ENCODE results near the gene MED26.

Gene MED26

DNA sequence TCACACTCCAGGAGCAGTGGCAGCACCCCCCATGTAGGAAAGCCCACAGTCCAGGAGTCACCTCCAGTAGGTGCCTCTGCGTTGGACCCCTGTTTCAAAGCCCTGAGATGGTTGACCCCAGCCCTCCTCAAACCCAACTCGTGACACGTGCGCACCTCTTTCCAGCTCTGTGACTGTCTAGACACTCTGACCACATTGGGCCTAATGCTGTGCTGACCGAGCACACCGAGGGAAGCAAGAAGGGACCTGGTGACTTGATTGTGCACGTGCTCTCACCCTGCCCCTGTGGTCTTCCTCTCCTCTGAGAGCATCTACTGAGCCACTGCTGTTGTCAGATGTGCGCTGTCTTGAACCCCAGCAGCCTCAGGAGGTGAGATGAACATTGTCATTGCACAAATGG, 32.9 kb downstream of the MED26 start:
- no peak for TF ChIP-seq ZNF274 (IDR thresholded peaks at IDR 0.05; ENCODE audit: low read depth, low read length)
- no peak overlapping the region for H3K4me3 ChIP-seq (ENCODE audit: low read length)

DNA sequence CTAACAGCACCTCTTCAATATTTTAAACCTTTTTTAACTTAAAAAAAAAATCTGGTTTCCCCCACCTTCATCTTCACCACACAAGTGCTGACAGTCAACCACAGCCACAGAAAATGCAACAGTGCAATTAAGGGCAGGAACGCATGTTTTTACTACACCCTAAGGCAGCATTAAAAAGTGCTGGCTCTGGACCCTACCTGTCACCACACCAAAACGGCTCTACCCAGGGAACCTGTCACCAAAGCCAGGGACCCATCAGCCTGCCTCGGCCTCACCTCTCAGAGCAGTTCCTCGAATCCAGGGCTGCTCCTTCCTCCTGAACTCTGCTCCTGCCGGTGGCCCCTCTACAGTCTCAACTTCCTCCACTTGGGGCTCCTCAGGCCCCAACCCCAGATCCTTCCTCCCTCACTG, 33.3 kb downstream of the MED26 start:
- H3K4me3 ChIP-seq (ENCODE audit: low read length): no peak overlapping the region; the same call in 1 of the 2 replicates
- no peak for TF ChIP-seq ZNF274 (IDR thresholded peaks at IDR 0.05; ENCODE audit: low read depth, low read length)

DNA sequence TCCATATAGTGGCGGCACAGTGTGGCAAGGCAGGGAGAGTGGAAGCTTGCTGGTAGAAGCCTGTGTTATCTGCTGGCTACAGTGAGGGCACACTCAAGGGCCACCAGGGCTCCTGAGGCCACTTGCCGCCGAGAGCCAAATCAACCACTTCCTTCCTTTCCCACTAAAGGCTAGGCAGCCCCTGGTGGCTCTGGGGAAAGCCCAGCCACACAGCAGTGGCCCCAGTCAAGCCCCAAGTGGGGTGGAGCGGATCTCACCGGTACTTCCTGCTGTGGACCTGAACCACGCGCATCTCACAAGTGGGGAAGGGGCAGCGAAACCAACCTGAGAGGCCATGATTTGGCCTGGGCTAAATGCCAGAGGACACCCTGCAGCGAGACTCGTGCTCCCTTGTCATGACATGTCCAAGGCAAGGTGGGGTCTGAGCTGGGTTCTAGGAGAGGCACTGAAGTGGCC, 33.8 kb downstream of the MED26 start:
- no peak overlapping the region; the same call in 1 of the 2 replicates for H3K4me3 ChIP-seq (ENCODE audit: low read length)
- no peak for TF ChIP-seq ZNF274 (IDR thresholded peaks at IDR 0.05; ENCODE audit: low read depth, low read length)

DNA sequence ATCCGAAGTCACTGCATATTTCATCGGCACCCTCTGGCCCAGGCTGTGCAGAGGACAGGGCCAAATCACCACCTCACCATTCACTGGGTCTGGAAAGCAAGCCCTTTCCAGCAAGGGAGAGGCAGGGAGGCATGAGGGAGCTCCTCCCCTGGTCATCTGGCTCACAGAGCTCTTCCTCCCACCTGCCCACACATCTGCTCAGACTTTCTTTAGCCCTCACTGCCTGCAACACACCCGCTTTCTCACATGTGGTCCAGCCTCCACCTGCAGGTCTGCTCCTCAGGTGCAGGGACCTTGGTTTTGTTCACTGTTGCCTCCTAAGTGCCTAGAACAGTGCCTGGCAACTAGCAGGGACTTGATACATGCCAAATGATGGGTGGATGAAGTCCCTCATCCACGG, 34.8 kb downstream of the MED26 start:
- H3K4me3 ChIP-seq (ENCODE audit: low read length): no peak overlapping the region; the same call in 1 of the 2 replicates
- TF ChIP-seq ZNF274 (IDR thresholded peaks at IDR 0.05; ENCODE audit: low read depth, low read length): no peak

DNA sequence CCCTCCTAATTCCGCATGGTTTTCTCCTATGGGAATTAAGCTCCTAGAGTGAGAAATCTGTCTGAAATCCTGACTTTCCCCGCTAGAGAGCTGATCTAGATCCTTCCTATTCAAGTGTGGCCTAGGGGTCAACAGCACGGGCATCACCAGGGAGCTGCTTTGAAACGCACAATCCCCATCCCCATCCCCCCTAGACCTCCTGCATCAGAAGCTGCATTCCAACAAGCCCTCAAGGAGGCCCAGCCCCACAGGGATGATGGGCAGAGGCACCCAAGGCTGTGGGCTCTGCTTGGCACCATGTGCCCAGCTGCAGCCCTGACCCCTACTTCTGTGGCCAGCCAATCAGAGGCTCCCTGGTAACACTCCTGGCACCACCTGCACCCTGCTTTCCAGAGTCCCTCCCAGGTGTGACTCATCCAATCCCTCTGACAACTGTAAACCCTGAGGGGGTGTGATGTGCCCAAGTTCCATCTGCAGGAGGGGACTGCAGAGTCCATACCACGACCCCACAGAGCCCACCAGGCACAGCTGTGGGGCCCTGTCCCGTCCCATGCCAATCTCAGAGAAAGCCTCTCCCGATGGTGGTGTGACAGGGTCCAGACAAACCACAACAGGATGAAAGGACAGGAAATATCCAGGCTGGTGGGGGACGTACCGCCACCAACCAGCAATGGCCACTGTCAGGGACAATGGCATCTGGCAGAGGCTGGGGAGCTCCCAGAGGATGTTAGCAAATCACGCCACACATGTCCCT, 36.0 kb downstream of the MED26 start:
- TF ChIP-seq ZNF274 (IDR thresholded peaks at IDR 0.05; ENCODE audit: low read depth, low read length): no peak
- no peak overlapping the region for H3K4me3 ChIP-seq (ENCODE audit: low read length)

DNA sequence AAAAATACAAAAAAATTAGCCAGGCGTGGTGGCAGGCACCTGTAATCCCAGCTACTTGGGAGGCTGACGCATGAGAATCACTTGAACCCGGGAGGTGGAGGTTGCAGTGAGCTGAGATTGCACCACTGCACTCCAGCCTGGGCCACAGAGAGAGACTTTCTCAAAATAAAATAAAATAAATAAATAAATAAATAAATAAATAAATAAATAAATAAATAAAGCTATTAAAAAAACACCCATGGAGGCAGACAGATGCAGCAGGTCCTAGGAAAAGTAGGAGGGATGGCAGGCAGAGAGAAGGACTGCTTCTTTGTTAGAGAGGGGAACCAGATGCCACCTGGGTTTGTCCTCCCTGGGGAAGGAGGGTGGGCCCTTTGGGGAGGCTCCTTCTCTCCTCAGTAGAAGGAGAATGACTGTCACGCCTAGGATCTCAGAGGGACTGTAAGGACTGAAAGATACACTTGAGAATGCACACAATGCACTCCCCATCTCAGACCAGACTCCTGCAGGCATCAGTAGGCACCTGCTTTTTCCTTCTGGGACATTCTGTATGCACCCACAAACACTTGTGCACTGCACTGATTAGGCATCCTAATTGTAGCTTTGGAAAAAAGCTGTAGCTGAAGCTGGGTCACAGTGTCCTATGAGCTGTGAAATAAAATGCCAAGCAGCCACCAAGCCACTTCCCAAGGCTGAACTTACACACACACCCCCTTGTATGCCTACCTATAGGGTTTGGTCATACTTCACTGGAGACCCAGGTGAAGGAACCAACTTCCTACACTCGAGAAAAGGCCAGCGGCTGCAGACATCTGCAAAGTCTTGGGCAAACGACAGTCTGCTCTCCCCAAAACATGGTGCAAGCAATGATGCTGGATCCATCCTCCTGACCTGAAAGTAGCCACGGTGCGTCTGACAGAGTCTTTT, 36.9 kb downstream of the MED26 start:
- no peak for TF ChIP-seq ZNF274 (IDR thresholded peaks at IDR 0.05; ENCODE audit: low read depth, low read length)

DNA sequence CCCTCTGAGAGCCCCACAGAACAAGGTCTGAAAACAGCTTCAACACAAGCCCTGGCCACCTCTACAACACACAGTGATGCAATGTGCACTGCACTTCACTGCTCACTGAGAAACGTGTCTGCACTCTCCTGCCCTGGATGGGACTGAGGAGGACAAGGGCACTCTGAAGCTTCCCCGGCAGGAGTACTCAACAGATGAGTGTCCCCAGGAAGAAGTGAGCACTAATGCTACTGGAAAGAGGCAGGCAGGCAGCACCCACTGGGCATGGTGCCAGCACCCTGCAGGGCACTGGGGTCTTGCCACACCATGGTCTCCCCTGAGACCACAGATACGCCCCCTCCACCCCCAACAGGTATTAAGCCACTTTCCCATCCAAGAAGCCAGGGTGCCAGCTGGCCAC, 38.1 kb downstream of the MED26 start:
- no peak overlapping the region for H3K4me3 ChIP-seq (ENCODE audit: low read length)
- TF ChIP-seq ZNF274 (IDR thresholded peaks at IDR 0.05; ENCODE audit: low read depth, low read length): no peak

More for the DNA sequence above, 36.9 kb downstream of the MED26 start:
- no peak overlapping the region for H3K4me3 ChIP-seq (ENCODE audit: low read length)

DNA sequence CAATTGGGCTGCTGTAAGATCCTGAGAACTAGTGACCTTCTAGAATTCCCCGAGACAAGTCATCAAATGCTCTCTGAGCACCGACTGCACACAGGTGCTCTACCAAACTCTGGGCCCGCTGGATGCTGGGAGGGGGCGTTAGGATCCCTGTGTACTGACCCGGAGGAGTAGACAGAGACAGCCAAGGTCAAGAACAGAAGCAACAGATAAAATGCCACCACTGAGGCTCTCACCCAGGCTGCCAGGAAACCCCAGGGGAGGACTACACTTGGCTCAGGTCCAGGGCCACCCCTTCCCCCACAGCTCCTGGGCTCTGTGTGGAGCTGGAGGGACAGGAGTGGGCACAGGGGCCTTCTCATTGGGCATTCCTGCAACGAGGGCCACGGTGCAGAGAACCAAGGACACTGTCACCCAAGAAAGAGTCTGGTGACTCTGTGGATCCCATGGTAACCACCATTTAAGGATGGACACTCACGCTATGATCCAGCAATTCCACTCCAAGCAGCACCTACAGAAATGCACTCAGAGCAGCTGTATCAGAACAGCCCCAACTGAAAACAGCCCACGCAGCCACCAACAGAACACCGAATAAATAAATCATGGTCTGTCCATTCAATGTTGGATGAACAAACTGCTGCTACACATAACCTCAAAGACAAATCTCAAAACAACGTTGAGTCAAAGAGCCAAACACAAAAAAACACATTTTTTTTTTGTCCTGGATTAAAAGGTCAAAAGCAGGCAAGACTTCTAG, 39.0 kb downstream of the MED26 start:
- TF ChIP-seq ZNF274 (IDR thresholded peaks at IDR 0.05; ENCODE audit: low read depth, low read length): no peak
- peak overlapping the region; percentile 3; the same call in 1 of the 2 replicates for H3K4me3 ChIP-seq (ENCODE audit: low read length)

DNA sequence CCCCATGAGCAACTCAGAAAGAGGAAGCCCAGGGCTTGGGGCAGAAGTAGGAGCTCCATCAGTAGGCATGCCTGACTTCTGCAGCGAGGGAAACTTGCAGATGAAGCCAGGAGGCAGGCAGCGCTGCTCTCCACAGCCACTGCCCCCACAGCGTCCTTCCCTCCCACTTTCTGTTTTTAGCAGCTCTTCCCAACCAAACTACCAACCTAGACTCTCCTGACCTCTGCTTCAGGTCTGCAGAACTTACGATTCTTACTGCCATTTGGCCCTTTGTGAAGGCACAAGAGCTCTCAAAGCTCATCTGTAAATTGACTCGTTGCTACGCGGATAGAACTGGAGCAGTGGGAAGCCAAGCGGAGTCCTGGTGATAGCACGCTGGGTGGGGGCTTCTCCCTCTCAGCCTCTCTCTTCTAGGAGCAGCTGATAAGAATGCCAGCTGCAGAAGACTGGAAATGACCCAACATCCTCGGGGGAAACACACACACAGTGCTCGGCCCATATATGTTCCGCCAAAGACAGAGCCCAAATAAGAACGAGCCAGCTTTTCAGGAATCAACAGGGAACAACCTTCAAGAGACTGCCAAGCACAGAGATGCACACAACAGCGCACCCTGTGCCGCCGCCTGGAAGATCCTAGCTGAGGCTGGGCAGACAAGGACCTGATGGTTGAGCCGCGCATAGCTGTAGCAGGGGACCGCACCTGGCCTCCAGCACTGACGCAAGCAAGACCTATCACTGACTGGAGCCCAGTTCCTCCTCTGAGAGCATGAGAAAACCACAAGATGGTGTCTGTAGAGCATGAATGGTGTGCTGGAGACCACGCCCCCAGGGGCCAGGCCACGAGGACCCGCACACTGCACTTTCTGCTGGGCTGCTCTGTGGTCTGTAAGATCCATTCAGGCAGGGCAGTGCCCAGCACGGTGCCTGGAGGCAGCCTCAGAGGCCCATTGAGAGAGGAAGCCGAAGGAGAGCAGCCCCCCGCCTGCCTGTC, 39.9 kb downstream of the MED26 start:
- TF ChIP-seq ZNF274 (IDR thresholded peaks at IDR 0.05; ENCODE audit: low read depth, low read length): no peak
- H3K4me3 ChIP-seq (ENCODE audit: low read length): peak overlapping the region; percentile 64

DNA sequence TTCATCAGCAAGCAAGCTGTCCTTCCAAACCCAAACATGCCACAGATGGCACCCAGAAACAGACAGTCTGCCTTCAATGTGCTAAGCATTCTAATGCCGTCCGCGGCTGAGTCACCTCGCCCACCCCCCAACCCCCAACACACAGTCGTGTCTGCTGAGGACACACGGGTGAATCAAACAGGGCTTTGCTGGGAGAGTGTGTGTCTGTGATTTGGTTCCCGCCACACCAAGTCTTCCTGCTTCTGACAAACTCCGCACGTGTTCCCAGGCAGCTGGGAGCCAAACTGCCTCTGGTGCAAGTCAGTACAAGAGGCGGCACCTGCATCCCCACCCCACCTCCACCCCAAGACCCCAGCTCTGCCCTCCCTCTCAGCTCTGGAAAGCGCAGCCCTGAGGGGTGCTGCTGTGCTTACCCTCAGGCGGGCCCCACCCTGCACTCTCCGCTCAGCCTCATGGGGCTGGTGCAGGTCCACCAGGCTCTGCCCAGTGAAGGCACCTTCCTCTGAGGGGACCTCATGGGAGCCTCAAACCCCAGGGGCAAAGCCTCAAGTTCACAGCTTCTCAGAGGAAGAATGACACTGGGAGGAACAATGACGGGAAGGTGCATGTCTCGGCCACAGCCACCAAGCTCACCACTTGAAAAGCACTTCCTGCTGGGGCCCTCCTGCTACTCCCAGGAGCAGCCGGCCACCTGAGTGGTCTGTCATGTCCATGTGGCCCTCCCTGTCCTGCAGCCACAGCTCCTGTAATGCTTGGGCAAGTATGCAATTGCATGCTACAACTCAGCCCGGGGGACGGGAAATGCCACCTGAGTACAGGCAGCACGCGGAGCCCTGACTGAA, 40.8 kb downstream of the MED26 start:
- peak overlapping the region; percentile 64; the same call in 1 of the 2 replicates for H3K4me3 ChIP-seq (ENCODE audit: low read length)
- TF ChIP-seq ZNF274 (IDR thresholded peaks at IDR 0.05; ENCODE audit: low read depth, low read length): no peak

DNA sequence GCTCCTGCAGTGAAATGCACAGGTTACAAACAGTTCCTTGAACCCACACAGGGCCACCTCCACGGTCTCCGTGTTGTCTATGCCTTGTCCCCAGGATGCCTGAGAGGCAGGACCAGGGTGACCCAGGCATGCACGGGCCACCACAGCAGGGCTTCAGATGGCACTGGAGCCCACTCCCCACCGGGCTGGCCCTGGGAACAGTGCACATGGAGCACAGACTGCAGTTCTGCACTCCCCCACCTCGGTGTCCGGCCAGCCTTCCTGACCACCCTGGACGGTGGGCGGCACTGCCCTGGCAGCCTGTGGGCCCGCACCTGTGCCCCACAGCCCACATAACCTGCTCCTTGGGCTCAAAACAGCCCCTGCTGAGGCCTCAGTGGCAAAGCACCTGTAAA, 41.5 kb downstream of the MED26 start:
- H3K4me3 ChIP-seq (ENCODE audit: low read length): peak overlapping the region; percentile 64; the same call in 1 of the 2 replicates
- TF ChIP-seq ZNF274 (IDR thresholded peaks at IDR 0.05; ENCODE audit: low read depth, low read length): no peak
